SH-SY5Y (cell line): ENCODE results near the gene ATP2B2.

Experiments used
- GATA2 ChIP-seq: IDR thresholded peaks from 2 replicates; pipeline ENCODE4 v1.6.1; 2011; ENCODE audit warnings: mild to moderate bottlenecking, low read depth, low read length
- GATA3 ChIP-seq: IDR thresholded peaks from 2 replicates; pipeline ENCODE4 v1.6.1; 2011; ENCODE audit warnings: low read depth, mild to moderate bottlenecking, low read length, moderate library complexity

DNA sequence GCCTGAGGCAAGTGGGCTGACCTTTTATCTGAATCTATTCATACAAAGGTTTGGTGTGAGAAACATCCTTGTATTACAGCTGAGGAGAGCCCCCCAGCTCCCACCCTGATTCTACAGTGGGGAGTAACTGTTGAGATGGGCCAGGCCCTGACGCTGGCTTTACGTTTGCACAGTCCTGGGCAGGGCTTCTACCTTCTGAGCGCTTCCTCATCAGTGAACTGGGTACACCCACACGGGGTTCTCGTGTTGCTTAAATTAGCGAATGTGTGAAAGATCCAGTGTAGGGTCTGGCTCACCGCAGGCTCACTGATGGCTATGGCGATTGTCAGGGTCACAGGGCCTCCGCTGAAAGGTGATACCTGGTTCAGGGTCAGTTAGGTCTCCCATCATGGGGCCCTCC, 205.3 kb downstream of the ATP2B2 start:
- TF ChIP-seq GATA2 (no peak), GATA3 (no peak)
